Measurements from ENCODE around the gene PWWP2B. TPM values are rescaled to one million over a fixed set of nuclear protein-coding genes. Genes with fewer than 3 reads are reported as not detected.
"Not testable (repeated sequence)": the region's sequence is repeated elsewhere in the genome, so short reads cannot be mapped to it uniquely, and the experiment has no call there.

Gene PWWP2B
- polyA plus RNA-seq (2012; ENCODE audit: missing spikeins), result not detected

DNA sequence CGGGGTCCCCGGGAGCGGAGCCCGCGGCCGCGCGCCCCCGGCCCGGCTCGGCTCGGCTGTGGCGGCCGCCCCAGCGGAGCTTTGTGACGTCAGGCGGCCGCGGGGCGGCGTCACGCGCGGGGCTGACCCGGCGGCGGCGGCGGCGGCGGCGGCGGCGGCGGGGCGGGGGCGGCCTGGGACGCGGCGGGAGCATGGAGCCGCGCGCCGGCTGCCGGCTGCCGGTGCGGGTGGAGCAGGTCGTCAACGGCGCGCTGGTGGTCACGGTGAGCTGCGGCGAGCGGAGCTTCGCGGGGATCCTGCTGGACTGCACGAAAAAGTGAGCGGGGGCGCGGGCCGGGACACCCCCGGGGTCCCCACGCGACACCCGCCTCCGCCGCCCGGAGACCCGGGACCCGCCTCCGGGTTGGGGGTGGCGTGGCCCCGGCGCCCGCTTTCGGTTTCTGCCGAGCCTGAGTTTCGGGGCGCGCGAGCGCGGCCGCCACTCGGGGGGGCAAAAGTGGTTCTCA, at the start of gene PWWP2B:
PWWP2B (plus strand) TSS at position 165 of the 506 bp plus-strand sequence; CDS start at position 192, 27 bp downstream.
- no peak for DNase-seq (ENCODE audit: insufficient read length)
- TF ChIP-seq POLR2AphosphoS5 (IDR thresholded peaks at IDR 0.05; ENCODE audit: low read depth, low read length) (no peak), TAF1 (IDR thresholded peaks at IDR 0.05; ENCODE audit: borderline replicate concordance, low read depth, low read length) (no peak), POLR2A (IDR thresholded peaks at IDR 0.05; ENCODE audit: low read depth, low read length) (no peak)
- FAIRE-seq, result no peak

- FAIRE-seq (no peak), DNase-seq (ENCODE audit: insufficient read length) (no peak)
- TF ChIP-seq POLR2A (IDR thresholded peaks at IDR 0.05; ENCODE audit: low read depth, low read length) (no peak), TAF1 (IDR thresholded peaks at IDR 0.05; ENCODE audit: borderline replicate concordance, low read depth, low read length) (no peak), POLR2AphosphoS5 (IDR thresholded peaks at IDR 0.05; ENCODE audit: low read depth, low read length) (no peak)
Observed at GRCh38 chr10:132347211-132347930, 49.6 kb upstream of the PWWP2B start.

GRCh38 chr10:132347931-132348267, 49.1 kb upstream of the PWWP2B start:
- no peak for FAIRE-seq

DNA sequence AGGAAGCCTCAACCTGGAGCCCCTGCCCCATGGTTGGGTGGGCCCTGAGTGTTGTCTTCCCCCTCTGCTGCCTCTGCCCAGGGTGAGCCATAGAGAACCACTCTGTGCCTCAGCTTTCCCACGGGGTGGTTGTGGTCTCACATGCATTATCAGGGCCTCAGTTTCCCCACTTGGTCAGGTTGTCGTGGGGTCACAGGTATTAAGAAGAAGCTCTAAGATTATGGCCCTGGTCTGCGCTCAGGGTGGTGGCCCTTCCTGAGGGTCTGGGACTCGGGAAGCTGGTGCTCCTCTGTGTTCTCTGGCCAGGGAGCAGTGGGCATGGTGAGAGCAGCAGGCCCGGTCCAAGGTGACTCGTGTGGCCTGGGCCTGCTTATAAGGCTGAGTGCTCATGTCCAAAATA, 47.2 kb upstream of the PWWP2B start:
- DNase-seq (ENCODE audit: insufficient read length) (no peak), FAIRE-seq (no peak)
- TF ChIP-seq TAF1 (IDR thresholded peaks at IDR 0.05; ENCODE audit: borderline replicate concordance, low read depth, low read length), result no peak
- no peak for TF ChIP-seq POLR2AphosphoS5 (IDR thresholded peaks at IDR 0.05; ENCODE audit: low read depth, low read length)
- no peak for TF ChIP-seq POLR2A (IDR thresholded peaks at IDR 0.05; ENCODE audit: low read depth, low read length)

More at GRCh38 chr10:132347931-132348267, 49.1 kb upstream of the PWWP2B start:
- no peak for DNase-seq (ENCODE audit: insufficient read length)
- TF ChIP-seq POLR2AphosphoS5 (IDR thresholded peaks at IDR 0.05; ENCODE audit: low read depth, low read length) (no peak), POLR2A (IDR thresholded peaks at IDR 0.05; ENCODE audit: low read depth, low read length) (no peak), TAF1 (IDR thresholded peaks at IDR 0.05; ENCODE audit: borderline replicate concordance, low read depth, low read length) (no peak)

- FAIRE-seq (no peak), DNase-seq (ENCODE audit: insufficient read length) (no peak)
- TF ChIP-seq TAF1 (IDR thresholded peaks at IDR 0.05; ENCODE audit: borderline replicate concordance, low read depth, low read length) (no peak), POLR2A (IDR thresholded peaks at IDR 0.05; ENCODE audit: low read depth, low read length) (no peak), POLR2AphosphoS5 (IDR thresholded peaks at IDR 0.05; ENCODE audit: low read depth, low read length) (no peak)
Observed at GRCh38 chr10:132350391-132350790, 46.6 kb upstream of the PWWP2B start.

- DNase-seq (ENCODE audit: insufficient read length) (no peak), FAIRE-seq (no peak)
- TF ChIP-seq TAF1 (IDR thresholded peaks at IDR 0.05; ENCODE audit: borderline replicate concordance, low read depth, low read length) (no peak), POLR2AphosphoS5 (IDR thresholded peaks at IDR 0.05; ENCODE audit: low read depth, low read length) (no peak), POLR2A (IDR thresholded peaks at IDR 0.05; ENCODE audit: low read depth, low read length) (no peak)
Observed at GRCh38 chr10:132350946-132351345, 46.1 kb upstream of the PWWP2B start.

DNA sequence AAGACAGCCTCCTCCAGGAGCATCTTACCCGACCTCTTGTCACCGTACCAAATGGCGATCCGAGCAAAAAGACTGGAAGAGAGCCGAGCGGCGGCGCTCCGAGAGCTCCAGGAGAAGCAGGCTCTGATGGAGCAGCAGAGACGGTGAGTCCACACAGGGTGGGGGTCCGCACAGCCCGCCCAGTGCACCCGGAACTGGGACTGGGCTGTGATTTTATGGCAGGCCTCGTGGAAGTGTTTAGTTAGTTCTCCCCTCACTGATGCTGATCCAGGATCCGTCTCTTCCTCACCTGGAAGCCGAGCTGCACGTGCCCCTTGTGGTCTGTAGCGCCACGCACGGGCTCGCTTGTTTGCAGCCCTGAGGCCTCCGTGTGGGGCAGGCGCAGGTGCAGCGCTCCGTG, 45.4 kb upstream of the PWWP2B start:
- no peak for FAIRE-seq
- TF ChIP-seq TAF1 (IDR thresholded peaks at IDR 0.05; ENCODE audit: borderline replicate concordance, low read depth, low read length) (no peak), POLR2AphosphoS5 (IDR thresholded peaks at IDR 0.05; ENCODE audit: low read depth, low read length) (no peak), POLR2A (IDR thresholded peaks at IDR 0.05; ENCODE audit: low read depth, low read length) (no peak)
- DNase-seq (ENCODE audit: insufficient read length), result no peak

DNA sequence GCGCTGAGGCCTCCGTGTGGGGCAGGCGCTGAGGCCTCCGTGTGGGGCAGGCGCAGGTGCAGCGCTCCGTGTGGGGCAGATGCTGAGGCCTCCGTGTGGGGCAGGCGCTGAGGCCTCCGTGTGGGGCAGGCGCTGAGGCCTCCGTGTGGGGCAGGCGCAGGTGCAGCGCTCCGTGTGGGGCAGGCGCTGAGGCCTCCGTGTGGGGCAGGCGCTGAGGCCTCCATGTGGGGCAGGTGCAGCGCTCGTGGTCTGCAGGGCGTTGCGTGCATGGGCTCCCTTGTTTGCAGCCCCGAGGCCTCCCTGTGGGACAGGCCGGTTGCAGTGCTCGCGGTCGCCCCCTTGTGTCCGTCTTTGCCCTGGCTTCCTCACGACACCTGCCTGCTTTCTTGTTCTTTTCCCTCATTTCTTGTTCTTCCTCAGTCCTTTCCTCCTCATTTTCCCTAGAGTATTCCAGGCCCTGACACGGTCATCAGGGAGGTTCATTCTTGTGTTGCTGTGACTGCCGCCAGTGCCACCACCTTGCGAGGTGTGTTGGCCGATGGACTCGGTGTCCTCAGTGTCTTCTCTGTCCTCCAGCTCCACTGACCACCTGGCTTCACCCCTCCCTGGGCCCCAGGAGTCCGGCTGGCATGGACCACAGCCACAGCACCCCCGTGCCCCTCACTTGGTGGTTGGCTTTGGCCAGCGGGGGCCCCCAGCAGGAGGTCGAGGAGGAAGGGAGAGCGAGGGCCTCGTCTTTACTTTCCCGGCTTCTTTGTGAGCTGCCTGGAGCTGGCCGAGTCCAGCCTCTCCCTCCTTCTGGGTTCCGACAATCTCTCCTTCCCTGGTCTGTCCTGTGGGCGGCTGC, 44.3 kb upstream of the PWWP2B start:
- DNase-seq (ENCODE audit: insufficient read length), result peak; percentile 87
- not testable (repeated sequence) for FAIRE-seq

GRCh38 chr10:132353456-132354355, 43.3 kb upstream of the PWWP2B start:
- DNase-seq (ENCODE audit: insufficient read length), result no peak
- no peak for FAIRE-seq
- TF ChIP-seq POLR2A (IDR thresholded peaks at IDR 0.05; ENCODE audit: low read depth, low read length), result no peak

GRCh38 chr10:132354356-132355094, 42.5 kb upstream of the PWWP2B start:
- no peak for DNase-seq (ENCODE audit: insufficient read length)
- FAIRE-seq, result no peak
- TF ChIP-seq POLR2A (IDR thresholded peaks at IDR 0.05; ENCODE audit: low read depth, low read length) (no peak), TAF1 (IDR thresholded peaks at IDR 0.05; ENCODE audit: borderline replicate concordance, low read depth, low read length) (no peak), POLR2AphosphoS5 (IDR thresholded peaks at IDR 0.05; ENCODE audit: low read depth, low read length) (no peak)

DNA sequence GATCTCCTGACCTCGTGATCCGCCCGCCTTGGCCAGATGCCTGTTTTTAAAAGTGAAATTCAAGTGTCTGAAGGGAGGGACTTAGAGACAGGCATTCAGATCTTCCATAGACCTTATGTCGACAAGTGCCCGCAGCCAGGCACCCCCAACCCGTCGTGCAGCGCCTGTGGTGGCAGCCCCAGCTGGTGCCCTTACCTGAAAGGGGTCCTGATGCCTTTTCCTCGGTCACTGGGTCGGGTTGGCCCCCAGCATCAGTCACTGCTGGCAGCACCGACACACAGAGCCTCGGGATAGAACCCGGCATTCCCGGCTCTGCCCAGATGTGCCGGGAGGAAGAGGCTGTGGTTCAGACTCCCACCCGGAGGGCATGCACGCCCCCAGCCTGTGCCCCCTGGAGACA, 41.7 kb upstream of the PWWP2B start:
- no peak for TF ChIP-seq TAF1 (IDR thresholded peaks at IDR 0.05; ENCODE audit: borderline replicate concordance, low read depth, low read length)
- TF ChIP-seq POLR2AphosphoS5 (IDR thresholded peaks at IDR 0.05; ENCODE audit: low read depth, low read length), result no peak
- TF ChIP-seq POLR2A (IDR thresholded peaks at IDR 0.05; ENCODE audit: low read depth, low read length), result no peak
- FAIRE-seq (no peak), DNase-seq (ENCODE audit: insufficient read length) (no peak)

Measured in GM12892 (cell line).